ENCODE data around the gene TNPO1. TPM values are rescaled to one million over a fixed set of nuclear protein-coding genes. Genes with fewer than 3 reads are reported as not detected.

Gene TNPO1
- total and polyA plus RNA-seq, 9 of the 15 experiments (the other 6 are each of a cell fraction or from before 2014, with no cell fraction given): 20.8 to 176 (median 97.9) TPM

GRCh38 chr5:72955143-72955767, 138.8 kb downstream of the TNPO1 start (continued):
- TF ChIP-seq CREB5 (CRISPR knock-in tag; IDR thresholded peaks at IDR 0.05): no peak
- no peak for TF ChIP-seq HOXB6 (CRISPR knock-in tag; IDR thresholded peaks at IDR 0.05; ENCODE audit: borderline replicate concordance)
- TF ChIP-seq SP1 (CRISPR knock-in tag; IDR thresholded peaks at IDR 0.05): no peak
- TF ChIP-seq E2F3 (CRISPR knock-in tag; IDR thresholded peaks at IDR 0.05): no peak
- no peak for TF ChIP-seq RBM14 (IDR thresholded peaks at IDR 0.05; ENCODE audit: borderline replicate concordance, insufficient read depth, low read depth, low read length)
- no peak for TF ChIP-seq MITF (IDR thresholded peaks at IDR 0.05)
- TF ChIP-seq ZNF668 (CRISPR knock-in tag; IDR thresholded peaks at IDR 0.05): no peak
- TF ChIP-seq POLR2AphosphoS2 (IDR thresholded peaks at IDR 0.05; ENCODE audit: low read length): no peak
- no peak for TF ChIP-seq HMGN3 (IDR thresholded peaks at IDR 0.05; ENCODE audit: borderline replicate concordance, extremely low read depth, insufficient read length, low read depth, low read length)
- no peak for TF ChIP-seq LCOR (CRISPR knock-in tag; IDR thresholded peaks at IDR 0.05)
- TF ChIP-seq TCF3 (CRISPR knock-in tag; IDR thresholded peaks at IDR 0.05): peak; percentile 6; the same call in 1 of the 2 replicates
- TF ChIP-seq RFX5 (IDR thresholded peaks at IDR 0.05; ENCODE audit: low read depth, low read length): no peak
- no peak for TF ChIP-seq NCOA4 (IDR thresholded peaks at IDR 0.05; ENCODE audit: partially characterized antibody)
- no peak for TF ChIP-seq GABPB1 (CRISPR knock-in tag; IDR thresholded peaks at IDR 0.05)
- peak; percentile 40; the same call in 1 of the 2 replicates for TF ChIP-seq TOE1 (IDR thresholded peaks at IDR 0.05; ENCODE audit: borderline replicate concordance)
- TF ChIP-seq TOE1 (CRISPR knock-in tag; IDR thresholded peaks at IDR 0.05; ENCODE audit: borderline replicate concordance, low read depth): no peak
- TF ChIP-seq ATF4 (CRISPR knock-in tag; IDR thresholded peaks at IDR 0.05): no peak
- TF ChIP-seq SMAD3 (CRISPR knock-in tag; conservative IDR thresholded peaks at IDR 0.05): no peak
- no peak for TF ChIP-seq ARID2 (IDR thresholded peaks at IDR 0.05)
- TF ChIP-seq MCM5 (IDR thresholded peaks at IDR 0.05; ENCODE audit: low read depth): no peak
- TF ChIP-seq KAT7 (CRISPR knock-in tag; IDR thresholded peaks at IDR 0.05; ENCODE audit: borderline replicate concordance): no peak
- no peak for TF ChIP-seq POU5F1 (IDR thresholded peaks at IDR 0.05; ENCODE audit: borderline replicate concordance, low read depth, low read length, partially characterized antibody)
